GM19328 (cell line): Measurements from ENCODE around the gene SLC22A7.
A peak's percentile ranks its signal among the peaks of the same experiment; 100 is the strongest.
"Not testable (repeated sequence)": the region's sequence is repeated elsewhere in the genome, so short reads cannot be mapped to it uniquely, and the experiment has no call there.

Source experiments
- ATAC-seq: cut with Tn5 transposase; IDR thresholded peaks from one replicate; pipeline ENCODE4 v1.9.1; 2021; ENCODE audit warnings: mild to moderate bottlenecking, moderate library complexity; ENCODE audit not compliant: unreplicated experiment

Gene SLC22A7

GRCh38 chr6:43334466-43335095, 36.5 kb downstream of the SLC22A7 start:
- no peak for ATAC-seq

GRCh38 chr6:43335469-43335868, 37.4 kb downstream of the SLC22A7 start:
- no peak for ATAC-seq

DNA sequence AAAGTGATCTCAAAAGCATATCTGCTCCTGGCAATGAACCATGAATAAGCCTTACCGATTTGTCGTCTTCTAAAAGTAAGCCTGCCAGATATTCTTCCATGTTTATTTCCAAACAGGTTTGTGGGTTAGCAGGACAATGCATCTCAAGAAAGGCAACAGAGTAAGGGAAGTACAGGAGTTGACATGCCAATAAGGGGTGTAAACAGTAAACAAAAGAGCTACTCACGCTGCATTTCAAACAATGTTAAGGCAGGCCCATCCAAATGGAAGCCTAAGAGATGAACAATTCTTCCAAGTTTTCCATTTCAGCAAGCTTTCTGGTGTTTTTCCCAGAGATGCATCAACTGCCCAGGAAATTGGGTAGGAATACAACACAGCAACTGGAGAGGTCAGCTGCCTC, 38.3 kb downstream of the SLC22A7 start:
- no peak for ATAC-seq

- ATAC-seq: no peak
Observed at GRCh38 chr6:43338243-43338642, 40.2 kb downstream of the SLC22A7 start.

DNA sequence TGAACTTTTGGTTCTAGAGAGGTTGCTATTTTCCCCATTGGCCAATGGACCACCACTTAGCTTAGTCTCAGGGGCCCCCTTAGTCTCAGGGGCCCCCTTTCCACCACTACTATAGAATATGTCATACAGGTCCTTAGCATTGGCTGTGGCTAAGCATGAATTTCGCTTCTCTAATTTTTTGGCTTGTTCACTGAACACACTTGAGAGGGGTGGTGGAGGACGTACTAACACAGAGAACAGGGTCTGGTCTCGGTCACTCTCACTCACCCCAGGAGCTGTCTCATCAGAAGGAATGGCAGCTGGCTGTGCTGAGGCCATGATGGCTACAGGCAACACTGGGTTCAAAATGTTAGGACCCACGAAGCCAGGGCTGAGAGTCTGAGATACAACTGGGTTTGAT, 41.1 kb downstream of the SLC22A7 start:
- ATAC-seq: peak; percentile 56

- ATAC-seq: not testable (repeated sequence)
Observed at GRCh38 chr6:43346243-43346642, 48.2 kb downstream of the SLC22A7 start.

DNA sequence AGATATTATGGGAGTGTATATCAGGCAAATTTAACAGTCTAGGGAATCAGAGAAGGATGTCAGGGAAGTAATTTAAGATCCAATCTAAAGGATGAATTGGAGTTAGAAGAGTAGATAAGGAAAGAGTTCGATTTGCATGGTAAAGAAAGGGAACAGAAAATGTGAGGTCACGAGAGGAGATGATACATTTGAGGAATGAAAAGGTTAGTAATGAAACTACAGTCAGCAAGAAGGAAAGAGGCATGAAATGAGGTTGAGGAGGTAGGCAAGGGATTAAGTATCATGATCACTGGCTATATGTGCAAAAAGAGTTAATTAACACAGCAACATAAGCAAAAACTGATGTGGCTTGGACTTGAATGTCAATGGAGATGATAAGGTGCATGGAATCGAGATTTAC, 49.0 kb downstream of the SLC22A7 start:
- no peak for ATAC-seq

- no peak for ATAC-seq
Observed at GRCh38 chr6:43347444-43347843, 49.4 kb downstream of the SLC22A7 start.

DNA sequence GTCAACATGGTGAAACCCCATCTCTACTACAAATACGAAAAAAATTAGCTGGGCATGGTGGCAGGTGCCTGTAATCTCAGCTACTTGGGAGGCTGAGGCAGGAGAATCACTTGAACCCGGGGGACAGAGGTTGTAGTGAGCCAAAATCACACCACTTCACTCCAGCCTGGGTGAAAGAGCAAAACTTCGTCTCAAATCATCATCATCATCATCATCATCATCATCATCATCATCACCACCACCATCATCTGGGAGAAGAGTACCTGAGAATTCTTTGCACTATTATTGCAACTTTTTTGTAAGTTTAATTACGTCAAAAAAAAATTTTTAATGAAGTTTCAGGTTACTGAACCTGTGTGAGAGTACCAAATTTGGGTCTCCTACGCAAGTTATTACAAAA, 53.9 kb downstream of the SLC22A7 start:
- not testable (repeated sequence) for ATAC-seq
